ENCODE measurements around the gene SMIM44. TPM values are rescaled to one million over a fixed set of nuclear protein-coding genes. Genes with fewer than 3 reads are reported as not detected.

SMIM44 gene
- total RNA-seq, 1 donor from 2014 or later: 1.0 TPM

DNA sequence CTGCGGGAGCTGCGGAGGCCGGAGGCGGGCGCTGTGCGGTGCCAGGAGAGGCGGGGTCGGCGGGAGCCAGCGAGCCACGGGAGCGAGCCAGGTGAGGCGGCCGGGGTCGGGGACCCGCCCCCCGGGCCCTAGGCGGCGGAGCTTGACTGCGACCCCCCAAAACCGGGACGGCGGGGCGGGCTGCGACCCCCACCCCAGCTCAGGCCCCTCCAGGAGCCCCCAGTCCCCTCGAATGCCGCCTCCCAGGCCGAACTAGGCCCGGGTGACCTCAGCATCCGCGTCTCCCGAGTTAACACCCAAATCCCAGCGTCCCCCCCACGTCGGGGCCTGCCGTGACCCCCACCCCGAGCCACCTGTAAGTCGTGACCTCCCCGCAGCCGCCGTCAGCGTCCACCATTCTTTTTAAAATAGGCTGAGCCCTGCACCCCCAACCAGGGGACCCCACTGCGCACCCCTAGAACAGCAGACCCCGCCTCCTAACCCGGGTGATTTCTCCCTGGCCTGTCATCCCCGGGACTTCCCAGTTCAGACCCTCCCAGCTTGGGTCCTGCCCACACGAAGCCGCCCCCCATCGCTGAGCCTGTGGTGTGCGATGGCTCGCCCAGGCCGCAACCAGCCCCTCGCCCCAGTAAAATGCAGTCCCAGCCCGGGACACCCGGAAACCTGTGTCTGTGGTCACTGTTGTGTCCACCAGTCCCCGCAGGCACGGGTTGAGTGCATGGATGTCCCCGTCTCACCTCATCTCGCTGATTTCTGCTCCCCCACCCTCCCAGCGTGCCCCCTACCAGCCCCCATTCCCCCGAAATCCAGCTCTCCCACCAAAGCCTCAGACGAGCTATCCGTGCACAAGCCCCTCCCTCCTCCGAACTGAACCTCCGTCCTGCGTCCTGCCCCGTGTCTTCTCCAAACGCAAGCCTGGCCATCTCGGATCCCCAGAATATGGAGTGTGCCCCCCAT is 23.4 kb upstream of the SMIM44 start:
- DNase-seq (ENCODE audit: low read depth): no peak
- TF ChIP-seq, protein P1, sequence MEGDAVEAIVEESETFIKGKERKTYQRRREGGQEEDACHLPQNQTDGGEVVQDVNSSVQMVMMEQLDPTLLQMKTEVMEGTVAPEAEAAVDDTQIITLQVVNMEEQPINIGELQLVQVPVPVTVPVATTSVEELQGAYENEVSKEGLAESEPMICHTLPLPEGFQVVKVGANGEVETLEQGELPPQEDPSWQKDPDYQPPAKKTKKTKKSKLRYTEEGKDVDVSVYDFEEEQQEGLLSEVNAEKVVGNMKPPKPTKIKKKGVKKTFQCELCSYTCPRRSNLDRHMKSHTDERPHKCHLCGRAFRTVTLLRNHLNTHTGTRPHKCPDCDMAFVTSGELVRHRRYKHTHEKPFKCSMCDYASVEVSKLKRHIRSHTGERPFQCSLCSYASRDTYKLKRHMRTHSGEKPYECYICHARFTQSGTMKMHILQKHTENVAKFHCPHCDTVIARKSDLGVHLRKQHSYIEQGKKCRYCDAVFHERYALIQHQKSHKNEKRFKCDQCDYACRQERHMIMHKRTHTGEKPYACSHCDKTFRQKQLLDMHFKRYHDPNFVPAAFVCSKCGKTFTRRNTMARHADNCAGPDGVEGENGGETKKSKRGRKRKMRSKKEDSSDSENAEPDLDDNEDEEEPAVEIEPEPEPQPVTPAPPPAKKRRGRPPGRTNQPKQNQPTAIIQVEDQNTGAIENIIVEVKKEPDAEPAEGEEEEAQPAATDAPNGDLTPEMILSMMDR (conservative IDR thresholded peaks at IDR 0.05; ENCODE audit: low read depth, low read length): no peak
- peak overlapping the region; percentile 93 for H3K4me3 ChIP-seq (ENCODE audit: low read depth, low read length)

DNA sequence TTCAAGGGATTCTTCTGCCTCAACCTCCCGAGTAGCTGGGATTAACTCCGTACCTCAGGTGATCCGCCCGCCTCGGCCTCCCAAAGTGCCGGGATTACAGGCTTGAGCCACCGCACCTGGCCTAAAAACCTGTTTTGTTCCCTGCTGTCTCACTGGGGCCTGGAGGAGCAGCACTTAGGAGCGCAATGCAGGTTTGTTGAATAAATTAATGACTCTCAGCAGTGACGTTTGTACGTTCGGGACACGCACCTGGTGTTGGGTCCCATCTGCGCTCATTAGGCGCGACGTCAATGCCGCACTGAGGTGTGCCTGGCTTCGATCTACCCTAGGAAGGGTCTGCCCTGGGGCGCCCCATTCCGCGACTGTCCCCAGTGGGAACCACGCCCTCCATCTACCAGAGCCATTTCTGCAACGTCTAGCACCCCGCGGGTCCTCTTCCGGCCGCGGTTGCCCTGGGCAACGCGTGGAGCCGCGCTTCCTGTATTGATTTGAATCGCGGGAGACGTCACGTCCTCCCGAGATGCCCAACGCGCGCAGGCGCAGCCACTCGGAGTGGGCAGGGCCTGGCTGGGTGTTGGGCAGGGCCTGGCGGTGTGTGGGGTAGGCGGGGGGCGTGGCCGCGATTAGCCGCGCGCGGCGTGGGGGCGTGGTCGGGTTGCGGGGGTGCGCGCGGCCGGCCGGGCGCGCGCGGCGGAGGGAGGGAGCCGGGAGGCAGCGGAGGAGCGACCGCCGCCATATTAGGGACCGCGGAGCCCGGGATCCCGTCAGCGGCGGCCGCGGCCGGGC is 22.6 kb upstream of the SMIM44 start, which contains the start of gene FZR1:
Gene FZR1, plus strand, starts transcription at position 714 of the 786 bp plus-strand sequence. CDS start 16,679 bp downstream, outside the sequence.
- peak within 1 kb of the TSS; percentile 96 for H3K4me3 ChIP-seq (ENCODE audit: low read depth, low read length)
- TF ChIP-seq, protein P1 (conservative IDR thresholded peaks at IDR 0.05; ENCODE audit: low read depth, low read length): no peak
- peak; percentile 67 for DNase-seq (ENCODE audit: low read depth)

DNA sequence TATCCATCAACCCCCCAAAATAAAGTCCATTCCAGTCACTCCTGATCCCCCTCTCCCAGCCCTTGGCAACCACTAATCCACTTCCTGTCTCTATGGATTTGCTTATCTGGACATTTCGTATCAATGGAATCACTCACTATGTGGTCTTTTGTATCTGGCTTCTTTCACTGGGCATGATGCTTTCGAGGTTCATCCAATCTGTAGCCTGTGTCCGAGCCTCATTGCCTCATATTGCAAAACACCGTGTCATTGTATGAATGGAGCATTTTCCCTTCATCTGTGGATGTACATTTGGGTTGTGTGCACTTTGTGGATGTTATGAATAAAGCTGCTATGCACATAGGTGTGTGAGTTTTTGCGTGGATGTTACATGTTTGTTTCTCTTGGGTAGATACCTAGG is 21.5 kb upstream of the SMIM44 start:
- DNase-seq (ENCODE audit: low read depth): no peak
- no peak overlapping the region for H3K4me3 ChIP-seq (ENCODE audit: low read depth, low read length)
- TF ChIP-seq, protein P1 (conservative IDR thresholded peaks at IDR 0.05; ENCODE audit: low read depth, low read length): no peak

DNA sequence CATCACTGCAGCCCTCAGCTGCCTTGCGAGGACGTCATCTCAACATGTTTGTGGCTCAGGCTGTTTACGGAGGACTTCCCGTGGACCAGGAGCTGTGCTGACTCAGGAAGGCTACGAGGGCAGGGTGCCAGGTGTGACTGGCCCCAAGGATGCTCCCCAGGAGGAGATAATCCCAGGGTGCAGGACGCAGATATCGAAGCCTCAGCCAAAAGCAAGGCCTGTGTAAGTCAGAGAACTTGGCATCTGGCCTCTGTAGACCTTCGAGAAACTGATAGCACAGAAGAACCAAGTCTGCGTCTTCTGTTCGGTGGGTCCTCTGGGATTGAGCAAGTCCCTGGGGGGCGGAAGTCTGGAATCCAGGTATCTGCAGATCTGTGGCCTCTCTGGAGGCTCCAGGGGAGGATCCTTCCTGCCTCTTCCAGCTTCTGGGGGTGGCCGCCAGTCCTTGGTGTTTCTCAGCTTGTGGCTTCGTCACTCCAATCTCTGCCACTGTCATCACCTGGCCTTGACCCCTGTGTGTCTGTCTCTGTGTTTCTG is 19.9 kb upstream of the SMIM44 start:
- no peak overlapping the region for H3K4me3 ChIP-seq (ENCODE audit: low read depth, low read length)
- TF ChIP-seq, protein P1 (conservative IDR thresholded peaks at IDR 0.05; ENCODE audit: low read depth, low read length): no peak
- no peak for DNase-seq (ENCODE audit: low read depth)

DNA sequence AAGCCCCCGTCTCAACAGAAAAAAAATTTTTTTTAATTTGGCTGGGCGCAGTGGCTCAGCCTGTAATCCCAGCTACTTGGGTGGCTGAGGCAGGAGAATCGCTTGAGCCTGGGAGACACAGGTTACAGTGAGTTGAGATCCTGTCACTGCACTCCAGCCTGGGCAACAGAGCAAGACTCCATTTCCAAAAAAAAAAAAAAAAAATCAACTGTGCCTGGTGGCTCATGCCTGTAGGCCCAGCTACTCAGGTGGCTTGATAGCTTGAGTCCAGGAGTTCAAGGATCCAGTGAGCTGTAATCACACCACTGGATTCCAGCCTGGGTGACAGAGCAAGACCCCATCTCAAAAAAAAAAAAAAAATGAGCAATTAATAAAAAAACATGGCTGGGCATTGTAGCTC is 18.5 kb upstream of the SMIM44 start:
- TF ChIP-seq, protein P1 (conservative IDR thresholded peaks at IDR 0.05; ENCODE audit: low read depth, low read length): no peak
- H3K4me3 ChIP-seq (ENCODE audit: low read depth, low read length): no peak overlapping the region
- no peak for DNase-seq (ENCODE audit: low read depth)

DNA sequence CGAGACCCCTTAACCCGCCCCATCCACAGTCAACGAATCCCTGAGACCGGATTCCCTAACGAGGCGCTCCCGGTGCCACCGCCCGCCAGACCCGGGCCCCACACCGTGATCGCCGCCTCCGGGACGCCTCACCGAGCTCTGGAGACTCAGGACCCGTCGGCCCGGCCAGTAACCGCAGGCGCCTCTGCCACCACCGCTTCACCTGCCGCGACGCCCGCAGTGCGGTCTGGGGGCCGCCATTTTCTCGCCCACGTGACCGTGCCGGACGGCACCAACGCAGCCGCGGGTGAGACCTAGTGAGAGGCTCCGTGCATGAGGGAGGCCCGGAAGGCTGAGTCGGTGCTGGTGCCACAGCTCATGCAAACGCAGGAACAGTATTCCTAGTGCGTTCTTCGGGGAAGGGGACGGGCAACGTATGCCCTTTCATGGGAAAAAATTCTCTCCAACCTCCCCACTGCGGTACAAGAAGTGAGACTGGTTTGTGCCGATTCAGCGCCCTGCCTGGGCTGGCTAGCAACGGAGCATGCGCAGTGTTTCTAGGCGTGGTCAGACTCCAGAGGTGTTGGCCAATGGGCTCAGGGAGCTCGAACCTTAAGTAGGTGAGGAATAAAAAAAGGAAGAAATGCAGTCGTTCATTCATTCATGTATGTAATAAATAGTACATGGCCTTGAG is 17.3 kb upstream of the SMIM44 start, which contains the start of gene DOHH:
Gene DOHH, minus strand, starts transcription at position 246 of the 673 bp plus-strand sequence. CDS start 3,860 bp downstream, outside the sequence.
- peak; percentile 79 for DNase-seq (ENCODE audit: low read depth)
- H3K4me3 ChIP-seq (ENCODE audit: low read depth, low read length): peak within 1 kb of the TSS; percentile 92
- TF ChIP-seq, protein P1 (conservative IDR thresholded peaks at IDR 0.05; ENCODE audit: low read depth, low read length): no peak
